HEK293 (cell line): ENCODE results near the gene DIP2C.

Source experiments
- CTCF ChIP-seq: fragments of 450-650 bp; formaldehyde crosslinking; IDR thresholded peaks from 2 replicates; pipeline ENCODE4 v1.5.1; 2016; ENCODE audit warnings: missing biosample characterization, missing genetic modification characterization
- INSM2 ChIP-seq: fragments of 450-650 bp; formaldehyde crosslinking; IDR thresholded peaks from 2 replicates; pipeline ENCODE4 v1.5.1; 2016; ENCODE audit warnings: missing biosample characterization, missing genetic modification characterization
- MYNN ChIP-seq: fragments of 450-650 bp; formaldehyde crosslinking; IDR thresholded peaks from 2 replicates; pipeline ENCODE4 v1.5.1; 2016; ENCODE audit warnings: missing biosample characterization, missing genetic modification characterization, borderline replicate concordance
- SP2 ChIP-seq: fragments of 450-650 bp; formaldehyde crosslinking; IDR thresholded peaks from 2 replicates; pipeline ENCODE4 v1.5.1; 2016; ENCODE audit warnings: missing biosample characterization, missing genetic modification characterization
- SP3 ChIP-seq: fragments of 450-650 bp; formaldehyde crosslinking; IDR thresholded peaks from 2 replicates; pipeline ENCODE4 v1.5.1; 2016; ENCODE audit warnings: missing biosample characterization, missing genetic modification characterization
- ZBTB11 ChIP-seq: fragments of 450-650 bp; formaldehyde crosslinking; conservative IDR thresholded peaks from 2 replicates; pipeline ENCODE4 v1.5.1; 2016; ENCODE audit warnings: low read depth, missing biosample characterization, missing genetic modification characterization
- ZNF2 ChIP-seq: fragments of 450-650 bp; formaldehyde crosslinking; IDR thresholded peaks from 2 replicates; pipeline ENCODE4 v1.5.1; 2016; ENCODE audit warnings: missing biosample characterization, missing genetic modification characterization
- ZNF292 ChIP-seq: fragments of 450-650 bp; formaldehyde crosslinking; IDR thresholded peaks from 2 replicates; pipeline ENCODE4 v1.5.1; 2016; ENCODE audit warnings: low read depth, missing biosample characterization, missing genetic modification characterization, borderline replicate concordance
- ZNF777 ChIP-seq: fragments of 450-650 bp; formaldehyde crosslinking; IDR thresholded peaks from 2 replicates; pipeline ENCODE4 v1.5.1; 2017; ENCODE audit warnings: missing biosample characterization, missing genetic modification characterization, borderline replicate concordance
- TF ChIP-seq, protein P1 (sequence below): fragments of 450-650 bp; formaldehyde crosslinking; IDR thresholded peaks from 2 replicates; pipeline ENCODE4 v1.5.1; 2016; ENCODE audit warnings: missing biosample characterization, missing genetic modification characterization, low read depth
- TF ChIP-seq, protein P2 (sequence below): fragments of 450-650 bp; formaldehyde crosslinking; IDR thresholded peaks from 2 replicates; pipeline ENCODE4 v1.5.1; 2016; ENCODE audit warnings: missing biosample characterization, missing genetic modification characterization, borderline replicate concordance

DNA sequence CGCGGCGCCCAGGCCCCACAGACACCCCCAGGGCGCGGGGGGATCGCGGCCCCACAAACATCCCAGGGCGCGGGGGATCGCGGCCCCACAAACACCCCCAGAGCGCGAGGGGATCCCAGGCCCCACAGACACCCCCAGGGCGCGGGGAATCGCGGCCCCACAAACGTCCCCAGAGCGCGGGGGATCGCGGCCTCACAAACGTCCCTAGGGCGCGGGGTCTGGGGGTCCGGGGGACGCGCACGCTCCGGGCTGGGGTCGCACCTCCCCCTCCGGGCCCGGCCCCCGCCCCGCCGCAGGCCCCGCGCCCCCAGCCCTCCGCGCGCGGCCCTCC, 382 bp downstream of the DIP2C start:
- TF ChIP-seq CTCF (tag by site-specific recombination), result no peak
- TF ChIP-seq ZBTB11 (tag by site-specific recombination), result no peak
- TF ChIP-seq, protein P1, sequence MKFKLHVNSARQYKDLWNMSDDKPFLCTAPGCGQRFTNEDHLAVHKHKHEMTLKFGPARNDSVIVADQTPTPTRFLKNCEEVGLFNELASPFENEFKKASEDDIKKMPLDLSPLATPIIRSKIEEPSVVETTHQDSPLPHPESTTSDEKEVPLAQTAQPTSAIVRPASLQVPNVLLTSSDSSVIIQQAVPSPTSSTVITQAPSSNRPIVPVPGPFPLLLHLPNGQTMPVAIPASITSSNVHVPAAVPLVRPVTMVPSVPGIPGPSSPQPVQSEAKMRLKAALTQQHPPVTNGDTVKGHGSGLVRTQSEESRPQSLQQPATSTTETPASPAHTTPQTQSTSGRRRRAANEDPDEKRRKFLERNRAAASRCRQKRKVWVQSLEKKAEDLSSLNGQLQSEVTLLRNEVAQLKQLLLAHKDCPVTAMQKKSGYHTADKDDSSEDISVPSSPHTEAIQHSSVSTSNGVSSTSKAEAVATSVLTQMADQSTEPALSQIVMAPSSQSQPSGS (tag by site-specific recombination), result no peak
- TF ChIP-seq SP3, result no peak
- TF ChIP-seq, protein P2, sequence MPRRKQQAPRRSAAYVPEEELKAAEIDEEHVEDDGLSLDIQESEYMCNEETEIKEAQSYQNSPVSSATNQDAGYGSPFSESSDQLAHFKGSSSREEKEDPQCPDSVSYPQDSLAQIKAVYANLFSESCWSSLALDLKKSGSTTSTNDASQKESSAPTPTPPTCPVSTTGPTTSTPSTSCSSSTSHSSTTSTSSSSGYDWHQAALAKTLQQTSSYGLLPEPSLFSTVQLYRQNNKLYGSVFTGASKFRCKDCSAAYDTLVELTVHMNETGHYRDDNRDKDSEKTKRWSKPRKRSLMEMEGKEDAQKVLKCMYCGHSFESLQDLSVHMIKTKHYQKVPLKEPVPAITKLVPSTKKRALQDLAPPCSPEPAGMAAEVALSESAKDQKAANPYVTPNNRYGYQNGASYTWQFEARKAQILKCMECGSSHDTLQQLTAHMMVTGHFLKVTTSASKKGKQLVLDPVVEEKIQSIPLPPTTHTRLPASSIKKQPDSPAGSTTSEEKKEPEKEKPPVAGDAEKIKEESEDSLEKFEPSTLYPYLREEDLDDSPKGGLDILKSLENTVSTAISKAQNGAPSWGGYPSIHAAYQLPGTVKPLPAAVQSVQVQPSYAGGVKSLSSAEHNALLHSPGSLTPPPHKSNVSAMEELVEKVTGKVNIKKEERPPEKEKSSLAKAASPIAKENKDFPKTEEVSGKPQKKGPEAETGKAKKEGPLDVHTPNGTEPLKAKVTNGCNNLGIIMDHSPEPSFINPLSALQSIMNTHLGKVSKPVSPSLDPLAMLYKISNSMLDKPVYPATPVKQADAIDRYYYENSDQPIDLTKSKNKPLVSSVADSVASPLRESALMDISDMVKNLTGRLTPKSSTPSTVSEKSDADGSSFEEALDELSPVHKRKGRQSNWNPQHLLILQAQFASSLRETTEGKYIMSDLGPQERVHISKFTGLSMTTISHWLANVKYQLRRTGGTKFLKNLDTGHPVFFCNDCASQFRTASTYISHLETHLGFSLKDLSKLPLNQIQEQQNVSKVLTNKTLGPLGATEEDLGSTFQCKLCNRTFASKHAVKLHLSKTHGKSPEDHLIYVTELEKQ, result no peak
- no peak for TF ChIP-seq SP2 (tag by site-specific recombination)
- no peak for TF ChIP-seq MYNN (tag by site-specific recombination)
- no peak for TF ChIP-seq ZNF777 (tag by site-specific recombination)
- no peak for TF ChIP-seq ZNF292 (tag by site-specific recombination)
- TF ChIP-seq INSM2 (tag by site-specific recombination), result no peak
- no peak; the same call in 1 of the 2 replicates for TF ChIP-seq ZNF2 (tag by site-specific recombination)
